ENCODE results near the gene FCRLB.

- peak; percentile 43 for TF ChIP-seq POLR2A (IDR thresholded peaks at IDR 0.05; ENCODE audit: low read length)
- TF ChIP-seq CTCF (IDR thresholded peaks at IDR 0.05) = no peak
- TF ChIP-seq RNF2 (IDR thresholded peaks at IDR 0.05; ENCODE audit: borderline replicate concordance, low read depth) = no peak
- no peak for TF ChIP-seq EHMT2 (IDR thresholded peaks at IDR 0.05; ENCODE audit: low read depth)
- TF ChIP-seq ELK1 (IDR thresholded peaks at IDR 0.05; ENCODE audit: low read depth, low read length) = no peak
- peak; percentile 94 for TF ChIP-seq MAX (IDR thresholded peaks at IDR 0.05)
- TF ChIP-seq NFE2L2 (conservative IDR thresholded peaks at IDR 0.05; ENCODE audit: low read length) = no peak
- TF ChIP-seq HOXB5 (CRISPR knock-in tag; IDR thresholded peaks at IDR 0.05) = peak; percentile 93
- peak; percentile 87 for TF ChIP-seq PHF8 (IDR thresholded peaks at IDR 0.05; ENCODE audit: borderline replicate concordance, low read depth)
- TF ChIP-seq CEBPB (IDR thresholded peaks at IDR 0.05) = peak in 1 of 2 experiments; percentile 61; a peak in 2 of 4 replicates
- TF ChIP-seq SMC3 (IDR thresholded peaks at IDR 0.05) = no peak
- TF ChIP-seq, protein P1, sequence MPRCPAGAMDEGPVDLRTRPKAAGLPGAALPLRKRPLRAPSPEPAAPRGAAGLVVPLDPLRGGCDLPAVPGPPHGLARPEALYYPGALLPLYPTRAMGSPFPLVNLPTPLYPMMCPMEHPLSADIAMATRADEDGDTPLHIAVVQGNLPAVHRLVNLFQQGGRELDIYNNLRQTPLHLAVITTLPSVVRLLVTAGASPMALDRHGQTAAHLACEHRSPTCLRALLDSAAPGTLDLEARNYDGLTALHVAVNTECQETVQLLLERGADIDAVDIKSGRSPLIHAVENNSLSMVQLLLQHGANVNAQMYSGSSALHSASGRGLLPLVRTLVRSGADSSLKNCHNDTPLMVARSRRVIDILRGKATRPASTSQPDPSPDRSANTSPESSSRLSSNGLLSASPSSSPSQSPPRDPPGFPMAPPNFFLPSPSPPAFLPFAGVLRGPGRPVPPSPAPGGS (IDR thresholded peaks at IDR 0.05) = 0 out of 3 replicates have a peak, but pooled peaks have one; percentile 61
- TF ChIP-seq EP300 (IDR thresholded peaks at IDR 0.05) = 0 out of 5 replicates have a peak, but pooled peaks of 1 of the 2 experiments have one; percentile 19
These were observed 45.0 kb downstream of the FCRLB start, which contains the start of gene ATF6 for GRCh38 chr1:161766102-161766981.

Measured in A549 (cell line).